HuH-7 (cell line): ENCODE data around the gene GABRQ.
"Not testable (repeated sequence)": the region's sequence is repeated elsewhere in the genome, so short reads cannot be mapped to it uniquely, and the experiment has no call there.

Experiments used
- DNase-seq: peaks from one replicate; pipeline ENCODE4 v3.0.0; 2011; ENCODE audit warnings: low spot score

Gene GABRQ

DNA sequence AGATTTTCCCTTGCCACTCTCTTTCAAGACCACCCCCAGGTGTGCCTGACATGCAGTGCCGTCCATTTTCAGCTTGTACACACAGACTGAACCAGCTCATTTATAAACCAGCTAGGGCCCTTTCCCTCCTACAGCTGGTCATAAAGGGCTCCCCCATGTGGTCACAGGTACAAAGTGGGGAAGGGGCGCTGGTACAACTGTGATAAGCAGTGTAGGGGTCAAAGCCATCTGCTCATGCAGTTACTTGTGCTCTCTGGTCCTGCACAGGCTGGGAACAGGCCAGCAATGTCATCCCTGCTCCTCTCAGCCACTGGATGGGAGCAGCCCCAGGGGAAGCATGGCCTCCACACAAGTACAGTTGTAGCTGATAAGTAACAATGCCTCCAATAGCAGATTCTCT, 20.6 kb downstream of the GABRQ start:
- no peak for DNase-seq

DNA sequence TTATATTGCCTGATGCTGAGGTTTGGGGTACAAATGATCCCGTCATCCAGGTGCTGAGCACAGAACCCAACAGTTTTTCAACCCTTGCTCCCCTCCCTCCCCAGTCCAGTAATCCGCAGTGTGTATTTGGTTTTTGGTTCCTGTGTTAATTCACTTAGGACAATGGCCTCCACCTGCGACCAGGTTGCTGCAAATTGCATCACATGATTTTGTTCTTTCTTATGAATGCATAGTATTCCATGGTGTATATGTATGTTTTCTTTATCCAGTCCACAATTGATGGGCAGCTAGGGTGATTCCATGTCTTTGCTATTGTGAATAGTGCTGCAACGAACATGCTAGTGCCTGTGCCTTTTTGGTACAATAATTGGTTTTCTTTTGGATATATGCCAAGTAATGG, 25.4 kb downstream of the GABRQ start:
- DNase-seq = no peak

DNA sequence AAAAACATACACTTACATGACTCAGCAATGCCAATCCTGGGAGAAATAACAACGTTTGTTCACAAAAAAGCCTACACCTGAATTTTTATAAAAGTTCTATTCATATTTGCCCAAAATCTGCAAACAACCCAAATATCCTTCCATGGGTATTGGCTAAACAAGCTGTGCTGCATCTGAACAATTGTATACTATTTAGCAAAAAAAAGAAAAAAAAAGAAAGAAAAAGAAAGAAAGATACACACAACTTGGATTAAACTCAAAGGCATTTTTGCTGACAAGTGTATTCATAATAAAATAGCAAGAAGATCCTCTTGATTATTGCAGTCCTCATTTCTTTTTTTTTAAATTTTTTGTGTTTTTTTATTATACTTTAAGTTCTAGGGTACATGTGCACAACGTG, 36.4 kb downstream of the GABRQ start:
- no peak for DNase-seq

DNA sequence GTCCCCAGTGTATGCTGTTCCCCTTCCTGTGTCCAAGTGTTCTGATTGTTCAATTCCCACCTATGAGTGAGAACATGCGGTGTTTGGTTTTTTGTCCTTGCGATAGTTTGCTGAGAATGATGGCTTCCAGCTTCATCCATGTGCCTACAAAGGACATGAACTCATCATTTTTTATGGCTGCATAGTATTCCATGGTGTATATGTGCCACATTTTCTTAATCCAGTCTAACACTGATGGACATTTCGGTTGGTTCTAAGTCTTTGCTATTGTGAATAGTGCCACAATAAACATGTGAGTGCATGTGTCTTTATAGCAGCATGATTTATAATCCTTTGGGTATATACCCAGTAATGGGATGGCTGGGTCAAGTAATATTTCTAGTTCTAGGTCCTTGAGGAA, 37.0 kb downstream of the GABRQ start:
- DNase-seq = not testable (repeated sequence)

DNA sequence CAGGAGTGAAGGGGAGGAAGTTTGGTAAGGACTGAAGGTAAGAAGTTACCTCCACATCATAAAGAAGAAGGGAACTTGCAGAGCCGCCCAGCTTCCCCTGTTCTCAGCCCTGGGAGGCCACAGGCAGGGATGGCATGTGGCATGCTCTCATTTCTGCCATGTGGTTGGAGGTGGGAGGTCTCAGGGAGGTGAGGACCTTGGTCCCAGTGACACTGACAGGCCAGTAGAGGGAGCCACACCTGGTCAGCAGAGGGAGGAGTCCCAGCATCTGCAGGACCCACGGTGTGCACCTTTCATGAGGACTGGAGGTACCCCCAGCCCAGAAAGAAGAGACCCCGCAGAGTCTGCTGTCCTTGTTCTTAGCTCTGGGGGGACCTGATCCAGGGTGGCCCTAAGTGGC, 43.3 kb downstream of the GABRQ start:
- not testable (repeated sequence) for DNase-seq

DNA sequence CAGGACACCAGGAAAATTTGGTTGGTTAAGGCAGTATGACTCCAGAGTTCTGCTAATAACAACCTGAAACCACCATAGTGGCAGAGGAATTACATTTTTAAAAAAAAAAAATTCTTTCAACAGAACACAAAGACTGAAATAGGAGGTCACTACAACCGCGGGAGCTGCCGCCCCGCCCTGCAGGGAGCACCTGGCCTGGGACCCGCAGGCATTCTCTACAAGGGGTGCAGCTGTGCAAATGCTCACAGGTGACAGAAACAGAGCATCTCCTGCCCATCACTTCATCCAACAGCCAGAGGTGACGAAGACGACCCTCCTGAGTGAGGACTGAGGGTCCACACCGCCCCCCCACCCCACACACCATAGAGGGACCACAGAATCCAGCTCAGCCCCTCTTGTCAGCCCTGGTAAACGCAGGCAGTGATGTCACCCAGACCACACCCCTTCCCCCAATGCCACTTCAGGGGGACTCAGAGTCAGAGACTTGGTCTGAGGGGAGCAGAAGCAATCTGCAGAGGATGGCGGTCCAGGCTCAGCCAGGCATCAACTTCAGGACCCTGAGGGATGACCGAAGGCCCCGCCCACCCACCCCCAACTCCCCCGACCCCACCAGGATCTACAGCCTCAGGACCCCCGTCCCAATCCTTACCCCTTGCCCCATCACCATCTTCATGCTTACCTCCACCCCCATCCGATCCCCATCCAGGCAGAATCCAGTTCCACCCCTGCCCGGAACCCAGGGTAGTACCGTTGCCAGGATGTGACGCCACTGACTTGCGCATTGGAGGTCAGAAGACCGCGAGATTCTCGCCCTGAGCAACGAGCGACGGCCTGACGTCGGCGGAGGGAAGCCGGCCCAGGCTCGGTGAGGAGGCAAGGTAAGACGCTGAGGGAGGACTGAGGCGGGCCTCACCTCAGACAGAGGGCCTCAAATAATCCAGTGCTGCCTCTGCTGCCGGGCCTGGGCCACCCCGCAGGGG, 60.5 kb downstream of the GABRQ start, which contains the start of gene MAGEA3:
MAGEA3 (plus strand) TSS at position 843 of the 980 bp plus-strand sequence. CDS start 2,039 bp downstream, outside the sequence.
- DNase-seq = not testable (repeated sequence)

DNA sequence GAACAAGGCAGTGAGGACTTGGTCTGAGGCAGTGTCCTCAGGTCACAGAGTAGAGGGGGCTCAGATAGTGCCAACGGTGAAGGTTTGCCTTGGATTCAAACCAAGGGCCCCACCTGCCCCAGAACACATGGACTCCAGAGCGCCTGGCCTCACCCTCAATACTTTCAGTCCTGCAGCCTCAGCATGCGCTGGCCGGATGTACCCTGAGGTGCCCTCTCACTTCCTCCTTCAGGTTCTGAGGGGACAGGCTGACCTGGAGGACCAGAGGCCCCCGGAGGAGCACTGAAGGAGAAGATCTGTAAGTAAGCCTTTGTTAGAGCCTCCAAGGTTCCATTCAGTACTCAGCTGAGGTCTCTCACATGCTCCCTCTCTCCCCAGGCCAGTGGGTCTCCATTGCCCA, 62.7 kb downstream of the GABRQ start:
- DNase-seq = not testable (repeated sequence)

DNA sequence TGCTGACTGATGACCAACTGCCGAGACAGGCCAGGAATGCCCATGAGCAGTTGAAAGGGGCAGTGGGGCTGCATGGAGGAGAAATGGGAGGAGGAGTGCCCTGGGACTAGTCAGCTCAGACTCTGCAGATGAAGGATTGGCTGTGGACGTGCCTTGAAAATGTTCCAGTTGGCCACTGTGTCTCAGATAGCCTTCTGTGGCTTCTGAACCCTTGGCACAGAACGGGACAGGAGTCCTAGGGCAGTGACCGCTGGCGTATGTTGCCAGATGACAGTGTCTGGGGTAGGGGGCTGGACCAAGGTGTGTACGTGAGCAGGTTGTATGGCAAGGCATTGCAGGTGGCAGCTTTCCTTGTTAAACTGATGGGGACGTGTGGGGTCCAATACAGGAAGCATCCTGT, 68.8 kb downstream of the GABRQ start:
- DNase-seq = not testable (repeated sequence)
